Cortex of kidney (tissue), 1 donor: ENCODE results near the gene PTCHD4.
"Not testable (repeated sequence)": the region's sequence is repeated elsewhere in the genome, so short reads cannot be mapped to it uniquely, and the experiment has no call there.

Source experiments
- DNase-seq: peaks from one replicate; lab custom pipeline; 2025; lab: John Stamatoyannopoulos, UW

PTCHD4 gene

DNA sequence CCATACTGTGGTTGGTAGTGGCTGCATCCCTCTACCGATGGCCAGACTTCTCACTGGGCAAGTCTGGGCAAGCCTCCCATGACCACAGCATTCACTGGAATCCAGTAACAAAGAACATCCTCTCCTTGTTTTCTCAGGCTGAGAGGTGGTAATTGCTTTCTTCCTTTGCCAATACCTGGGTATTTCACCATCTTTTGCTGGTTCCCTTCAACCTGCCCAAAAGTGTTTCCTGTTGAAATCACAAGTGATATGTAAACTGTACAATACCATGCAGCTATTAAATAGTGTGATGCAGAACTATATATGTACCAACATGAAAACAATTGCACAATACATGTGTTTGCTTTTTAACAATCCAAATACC lies at the start of gene PTCHD4:
TSS of gene PTCHD4 (minus strand) at position 55 of the 364 bp plus-strand sequence. CDS start 42,240 bp downstream, outside the sequence.
- no peak for DNase-seq

DNA sequence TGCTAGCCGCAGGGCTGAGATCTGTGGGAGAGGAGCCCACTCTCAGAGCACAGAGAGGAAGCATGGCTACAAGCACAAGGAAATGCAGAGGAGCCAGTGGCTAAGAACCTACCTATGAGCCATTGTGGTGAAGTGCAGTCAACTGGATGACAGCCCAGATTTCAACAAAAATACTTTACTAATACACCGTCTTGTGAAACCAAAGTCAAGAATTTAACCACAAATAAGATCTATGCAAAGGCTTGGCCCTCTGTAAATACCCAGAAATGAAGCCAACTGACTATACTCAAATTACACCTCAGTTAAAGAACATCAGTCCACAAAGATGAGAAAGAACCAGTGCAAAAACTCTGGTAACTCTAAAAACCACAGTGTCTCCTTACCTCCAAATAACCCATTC lies 40.1 kb upstream of the PTCHD4 start:
- DNase-seq = no peak

DNA sequence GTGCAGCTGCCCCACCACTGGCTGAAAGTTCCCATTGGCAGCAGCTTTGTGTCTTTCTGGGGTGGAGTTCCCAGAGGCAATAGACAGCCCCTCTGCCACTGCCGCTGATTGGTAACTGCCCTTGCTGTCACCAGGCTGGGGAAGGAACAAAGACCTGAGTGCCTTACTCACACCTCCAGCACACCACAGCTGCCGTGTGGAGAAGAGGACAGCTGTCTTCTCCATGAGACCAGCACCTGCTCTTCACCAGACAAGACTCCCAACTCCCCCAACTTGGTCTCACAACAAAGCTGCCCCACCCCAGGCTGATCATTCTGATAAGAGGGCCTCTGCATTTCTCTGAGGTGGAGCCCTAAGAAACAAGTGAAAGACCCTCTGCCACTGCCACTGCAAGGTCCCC lies 39.7 kb upstream of the PTCHD4 start:
- no peak for DNase-seq

DNA sequence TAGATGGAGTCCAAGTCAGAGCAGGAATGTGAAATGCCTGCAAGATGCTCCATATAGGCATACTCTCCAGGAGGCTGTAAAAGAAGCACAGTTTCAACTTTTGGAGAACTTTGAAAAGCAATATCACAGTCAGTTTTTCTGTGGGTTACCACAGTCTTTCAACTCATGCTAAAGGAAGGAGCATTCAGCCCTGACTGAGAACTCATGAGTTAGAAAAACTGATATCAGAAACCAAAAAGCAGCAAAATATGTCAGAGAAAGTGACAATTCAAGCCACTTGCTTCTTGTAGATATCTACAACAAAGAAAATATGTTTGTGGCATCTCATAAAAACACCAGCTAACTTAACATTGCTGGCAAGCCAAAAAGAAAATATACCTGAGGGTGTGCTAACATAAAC lies 36.1 kb upstream of the PTCHD4 start:
- no peak for DNase-seq

DNA sequence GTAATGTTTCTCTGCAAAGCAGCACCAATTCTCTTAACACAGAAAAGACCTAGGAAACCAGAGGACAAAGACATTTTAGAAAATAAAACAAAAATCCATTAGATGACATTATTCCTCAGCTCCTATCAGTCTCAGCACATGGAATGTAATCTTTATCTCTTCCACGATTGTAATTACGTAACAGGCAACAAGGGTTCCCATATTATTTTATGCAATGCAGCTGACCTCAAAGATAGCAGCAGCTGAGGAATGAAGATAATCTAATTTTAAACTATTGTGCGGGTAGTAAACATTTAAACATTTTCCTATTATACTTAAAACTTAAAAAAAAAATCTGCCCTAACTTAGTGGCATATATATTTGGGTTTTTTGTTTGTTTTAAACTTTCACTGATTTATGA lies 33.0 kb upstream of the PTCHD4 start:
- DNase-seq = no peak

DNA sequence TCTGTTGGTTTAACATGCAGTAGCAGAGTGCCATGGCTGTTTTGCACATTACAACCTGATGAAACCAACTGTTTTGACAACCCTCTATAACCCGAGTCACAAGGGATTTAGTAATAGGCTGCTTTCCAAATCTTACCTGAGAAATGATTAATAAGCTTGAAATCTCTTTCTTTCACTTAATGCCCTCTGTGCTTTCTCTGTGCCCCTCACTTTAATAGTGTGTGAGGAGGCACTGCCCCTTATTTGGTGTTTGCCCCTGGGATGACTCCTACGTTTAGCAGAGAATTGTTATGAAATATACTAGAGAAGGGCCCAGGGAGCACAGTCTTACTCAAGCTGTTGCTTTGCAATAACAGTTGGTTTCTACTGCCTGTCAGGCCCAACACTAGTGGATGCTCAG lies 31.0 kb upstream of the PTCHD4 start:
- DNase-seq = no peak

- no peak for DNase-seq
These were observed 29.0 kb upstream of the PTCHD4 start for GRCh38 chr6:48139818-48140614.

DNA sequence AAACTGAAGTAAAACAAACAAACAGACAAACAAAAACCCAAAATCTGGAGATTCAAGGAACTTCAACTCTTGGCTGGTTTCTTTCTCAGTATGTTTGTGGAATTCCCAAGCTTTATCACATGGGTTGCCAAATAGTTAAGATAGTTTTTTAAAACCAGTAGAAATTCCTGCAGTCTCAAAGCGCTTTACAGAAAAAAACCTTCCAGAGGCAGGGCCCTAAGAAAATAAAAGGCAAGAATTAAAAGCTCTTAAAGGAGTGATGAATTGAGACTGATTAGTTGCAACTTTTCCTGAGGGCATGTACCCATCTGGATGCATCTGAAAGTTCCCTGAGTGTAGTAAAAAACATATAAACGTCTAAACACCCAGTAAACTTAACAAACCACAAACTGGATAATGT lies 25.9 kb upstream of the PTCHD4 start:
- no peak for DNase-seq

DNA sequence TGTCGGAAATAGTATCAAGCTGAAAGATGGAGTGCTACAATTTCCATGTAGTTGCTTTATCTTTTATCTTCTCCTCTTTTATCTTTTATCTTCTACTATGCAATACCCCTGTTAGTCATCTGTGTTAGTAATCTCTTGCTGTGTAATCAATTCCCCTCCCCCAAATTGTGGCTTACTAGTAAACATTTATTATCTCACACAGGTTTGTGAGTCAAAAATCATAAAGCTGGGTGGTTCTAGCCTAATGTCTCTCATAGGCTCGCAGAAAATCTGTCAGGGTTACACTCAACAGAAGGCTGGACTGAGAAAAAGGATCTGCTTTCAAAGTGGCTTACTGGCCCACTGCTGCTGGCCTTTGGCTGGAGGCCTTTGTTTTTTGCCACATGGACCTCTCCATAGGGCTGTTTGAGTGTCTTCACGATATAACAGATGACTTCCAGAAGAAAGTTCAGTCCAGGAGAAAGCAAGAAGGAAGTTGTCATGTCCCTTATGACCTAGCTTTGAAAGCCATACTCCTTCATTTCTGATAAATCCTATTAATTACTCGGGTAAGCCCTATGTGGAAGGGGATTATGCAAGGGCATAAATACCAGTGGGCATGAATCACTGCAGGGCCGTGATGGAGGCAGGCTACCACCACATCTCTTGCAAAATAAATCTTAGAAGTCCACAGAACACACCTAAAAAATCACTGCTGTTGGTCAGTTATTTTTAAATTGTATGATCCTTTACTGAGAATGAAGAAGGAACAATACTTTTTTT lies 24.5 kb upstream of the PTCHD4 start:
- no peak for DNase-seq

- no peak for DNase-seq
These were observed 23.2 kb upstream of the PTCHD4 start for GRCh38 chr6:48134246-48134645.

DNA sequence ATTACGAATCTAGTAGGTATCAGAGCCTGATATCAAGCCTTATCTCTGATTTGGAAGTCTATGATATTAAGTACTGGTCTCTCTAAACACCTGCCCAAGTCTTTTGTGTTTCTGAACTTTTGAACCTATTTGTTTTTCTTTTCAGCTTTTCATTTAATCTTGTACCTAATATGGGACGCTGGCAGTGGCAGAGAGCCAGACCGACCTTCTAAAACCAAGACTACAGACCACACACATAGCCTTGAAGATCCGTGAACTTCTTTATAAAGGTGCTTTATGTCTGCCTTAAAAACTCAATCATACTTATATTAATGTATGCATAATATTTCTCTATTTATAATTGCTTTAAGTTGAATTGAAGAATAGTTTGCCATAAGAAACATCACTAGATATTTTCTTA lies 12.6 kb upstream of the PTCHD4 start:
- DNase-seq = no peak

GRCh38 chr6:48121983-48122749 lies 11.2 kb upstream of the PTCHD4 start:
- not testable (repeated sequence) for DNase-seq

- DNase-seq = no peak
These were observed 6.0 kb upstream of the PTCHD4 start for GRCh38 chr6:48116699-48117645.

- DNase-seq = no peak
These were observed 2.1 kb upstream of the PTCHD4 start for GRCh38 chr6:48113130-48113529.

- DNase-seq = no peak
These were observed 578 bp upstream of the PTCHD4 start for GRCh38 chr6:48111575-48111974.

DNA sequence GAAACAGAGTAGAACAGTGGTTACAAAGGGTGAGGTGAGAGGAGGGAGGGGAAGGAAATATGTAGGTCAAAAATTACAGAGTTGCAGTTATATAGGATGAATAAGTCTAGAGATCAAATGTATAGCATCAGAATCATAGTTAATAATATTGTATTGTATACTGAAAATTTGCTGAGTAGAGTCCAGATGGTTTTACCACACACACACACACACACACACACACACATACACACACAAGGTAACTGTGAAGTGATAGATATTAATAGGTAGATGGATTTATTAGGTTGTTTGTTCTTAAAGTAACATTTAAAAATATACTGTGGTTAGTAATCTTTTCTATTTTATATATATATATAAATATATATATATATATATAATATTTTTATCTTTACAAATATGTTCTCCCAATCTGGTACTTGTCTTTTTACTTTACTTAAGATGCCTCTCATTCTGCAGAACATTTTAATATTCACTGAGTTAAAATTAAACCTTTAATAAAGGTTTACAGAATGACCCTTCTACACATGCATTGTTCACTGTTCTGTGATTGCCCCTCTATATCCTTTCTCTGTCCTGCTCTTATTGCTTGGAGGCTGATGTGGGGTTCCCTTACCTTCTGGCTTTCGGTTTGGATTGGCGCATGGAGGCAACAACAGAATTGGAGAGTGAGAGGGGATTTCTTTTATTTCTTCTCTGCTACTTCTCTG lies 408 bp downstream of the PTCHD4 start:
- no peak for DNase-seq

GRCh38 chr6:48109944-48110343 lies 1.1 kb downstream of the PTCHD4 start:
- DNase-seq = no peak

DNA sequence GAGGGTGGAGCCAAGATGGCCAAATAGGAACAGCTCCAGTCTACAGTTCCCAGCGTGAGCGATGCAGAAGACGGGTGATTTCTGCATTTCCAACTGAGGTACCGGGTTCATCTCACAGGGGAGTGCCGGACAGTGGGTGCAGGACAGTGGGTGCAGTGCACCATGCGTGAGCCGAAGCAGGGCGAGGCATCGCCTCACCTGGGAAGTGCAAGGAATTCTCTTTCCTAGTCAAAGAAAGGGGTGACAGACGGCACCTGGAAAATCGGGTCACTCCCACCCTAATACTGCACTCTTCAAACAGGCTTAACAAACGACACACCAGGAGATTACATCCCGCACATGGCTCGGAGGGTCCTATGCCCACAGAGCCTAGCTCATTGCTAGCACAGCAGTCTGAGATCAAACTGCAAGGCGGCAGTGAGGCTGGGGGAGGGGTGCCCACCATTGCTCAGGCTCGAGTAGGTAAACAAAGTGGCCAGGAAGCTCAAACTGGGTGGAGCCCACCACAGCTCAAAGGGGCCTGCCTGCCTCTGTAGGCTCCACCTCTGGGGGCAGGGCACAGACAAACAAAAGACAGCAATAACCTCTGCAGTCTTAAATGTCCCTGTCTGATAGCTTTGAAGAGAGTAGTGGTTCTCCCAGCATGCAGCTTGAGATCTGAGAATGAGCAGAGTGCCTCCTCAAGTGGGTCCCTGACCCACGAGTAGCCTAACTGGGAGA lies 8.4 kb downstream of the PTCHD4 start:
- not testable (repeated sequence) for DNase-seq

DNA sequence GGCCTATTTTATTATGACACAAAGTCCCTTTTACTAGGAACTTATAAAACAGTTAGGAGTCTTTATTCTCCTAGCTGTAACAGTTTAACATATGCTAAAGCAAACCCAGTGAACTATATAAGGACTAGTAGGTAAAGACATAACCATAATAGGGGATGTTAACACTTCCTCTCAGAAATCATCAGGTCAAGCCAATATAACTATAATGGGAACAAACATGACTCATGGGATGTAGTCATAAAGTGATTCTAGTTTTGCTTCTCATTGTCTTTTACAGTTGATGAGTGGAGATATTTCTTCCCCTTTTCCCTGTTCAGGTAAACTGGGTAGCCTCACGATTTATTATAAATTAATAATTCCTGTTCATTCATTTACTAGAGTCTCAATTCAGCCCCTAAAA lies 9.7 kb downstream of the PTCHD4 start:
- no peak for DNase-seq

DNA sequence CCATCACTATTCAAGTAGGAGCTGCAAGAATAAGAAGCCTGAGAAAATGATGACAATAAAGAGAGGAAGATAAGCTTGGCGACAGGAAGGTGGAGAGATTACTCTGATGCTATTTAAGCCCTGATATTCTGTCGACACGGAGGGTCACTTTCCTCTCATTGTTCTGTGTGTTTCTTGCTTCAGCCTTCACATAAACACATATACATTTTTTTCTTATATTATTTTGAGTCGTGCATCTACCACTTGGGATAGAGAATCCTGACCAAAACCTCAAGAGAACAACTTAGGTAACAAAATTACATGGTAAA lies 10.5 kb downstream of the PTCHD4 start:
- DNase-seq = no peak
